Brain microvascular endothelial cell (primary cell): ENCODE measurements around the gene MED13L.

Experiments used
- DNase-seq: peaks from one replicate; pipeline ENCODE4 v3.0.0-alpha.2; 2020
- H3K27ac ChIP-seq: fragments of 250-450 bp; sonication (Bioruptor Pico); 2 replicates; pipeline ENCODE4 v1.5.1; 2020; ENCODE audit warnings: mild to moderate bottlenecking, moderate library complexity
- H3K27me3 ChIP-seq: fragments of 250-450 bp; sonication (Bioruptor Pico); replicated peaks from 2 replicates; pipeline ENCODE4 v1.5.1; 2020; ENCODE audit warnings: mild to moderate bottlenecking
- H3K36me3 ChIP-seq: fragments of 250-450 bp; sonication (Bioruptor Pico); replicated peaks from 2 replicates; pipeline ENCODE4 v1.5.1; 2020; ENCODE audit warnings: mild to moderate bottlenecking
- H3K4me3 ChIP-seq: 2 replicates; pipeline ENCODE4 v1.5.1; 2011; ENCODE audit warnings: low read depth, mild to moderate bottlenecking, control low read depth, low read length, moderate library complexity
- CTCF ChIP-seq: IDR thresholded peaks from 2 replicates; pipeline ENCODE4 v1.5.1; 2011; ENCODE audit warnings: low read depth, mild to moderate bottlenecking, moderate library complexity, low read length, control low read depth, inconsistent platforms; ENCODE audit errors: missing control alignments
- in situ Hi-C: cut with HindIII; loops from 2 replicates; pipeline ENCODE4 v1.10.0; 2017; ENCODE audit warnings: low sequenced_read_pairs, low pct_ligation_motif_present

The MED13L gene

GRCh38 chr12:116277467-116278278 is at the start of gene MED13L:
TSS of gene MED13L (minus strand) at chr12:116277693. CDS start at chr12:116277131, 562 bp downstream.
- Histone ChIP-seq H3K27ac (peak within 1 kb of the TSS; percentile 93), H3K36me3 (no peaks in the 10 kb centered on the region), H3K4me3 (peak within 1 kb of the TSS; percentile 86), H3K27me3 (no peaks in the 10 kb centered on the region)
- peak; percentile 33 for TF ChIP-seq CTCF
- in situ Hi-C loops, result no loop called here
- DNase-seq, result peak; percentile 72

DNA sequence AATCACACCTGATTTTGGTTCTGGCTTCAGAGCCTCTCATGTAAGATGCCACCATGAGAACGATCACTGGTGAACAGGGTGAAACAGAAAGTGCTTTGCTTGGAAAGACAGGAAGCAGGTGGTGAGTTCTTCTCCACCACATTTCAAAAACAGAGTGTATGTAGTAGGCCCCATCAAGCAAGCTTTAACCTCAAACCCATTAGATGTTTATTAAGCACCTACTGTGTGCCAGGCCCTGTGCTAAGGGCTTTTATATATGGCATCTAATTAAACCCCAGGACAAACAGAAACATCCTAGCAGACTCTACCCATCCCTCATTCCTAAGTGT is 47.8 kb upstream of the MED13L start:
- no peak overlapping the region for H3K27ac ChIP-seq
- no peaks in the 10 kb centered on the region for H3K27me3 ChIP-seq
- no peak overlapping the region for H3K4me3 ChIP-seq
- no peak for TF ChIP-seq CTCF
- in situ Hi-C loops, result no loop called here
- no peak for DNase-seq
- H3K36me3 ChIP-seq, result no peaks in the 10 kb centered on the region

DNA sequence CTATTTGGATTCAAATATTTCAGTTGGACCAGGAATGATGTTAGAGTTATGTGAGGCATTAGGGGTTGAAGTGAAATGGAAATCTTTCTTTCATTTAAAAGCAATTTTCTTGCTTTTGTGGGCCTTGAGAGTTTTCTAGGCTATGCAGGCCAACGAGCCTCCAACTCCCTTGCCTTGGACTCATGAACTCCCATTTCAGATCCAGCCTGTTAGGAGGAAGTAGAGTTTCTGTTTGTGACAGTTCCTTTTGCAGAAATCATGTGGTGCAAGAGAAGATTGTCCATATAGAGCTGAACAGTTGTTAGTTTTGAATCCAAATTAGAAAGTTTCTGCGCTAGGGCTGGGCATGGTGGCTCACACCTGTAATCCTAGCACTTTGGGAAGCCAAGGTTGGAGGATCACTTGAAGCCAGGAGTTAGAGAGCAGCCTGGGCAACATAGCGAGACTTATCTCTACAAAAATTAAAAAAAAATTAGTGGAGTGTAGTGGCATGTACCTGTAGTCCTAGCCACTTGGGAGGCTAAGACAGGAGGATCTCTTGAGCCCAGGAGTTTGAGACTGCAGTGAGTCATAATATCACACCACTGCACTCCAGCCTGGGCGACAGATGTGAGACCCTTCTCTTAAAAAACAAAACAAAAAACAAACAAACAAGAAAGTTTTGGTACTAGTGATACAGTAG is 47.3 kb upstream of the MED13L start:
- TF ChIP-seq CTCF, result no peak
- Histone ChIP-seq H3K36me3 (no peaks in the 10 kb centered on the region), H3K4me3 (no peak overlapping the region), H3K27ac (no peak overlapping the region), H3K27me3 (no peaks in the 10 kb centered on the region)
- no peak for DNase-seq
- in situ Hi-C loops, result no loop called here

DNA sequence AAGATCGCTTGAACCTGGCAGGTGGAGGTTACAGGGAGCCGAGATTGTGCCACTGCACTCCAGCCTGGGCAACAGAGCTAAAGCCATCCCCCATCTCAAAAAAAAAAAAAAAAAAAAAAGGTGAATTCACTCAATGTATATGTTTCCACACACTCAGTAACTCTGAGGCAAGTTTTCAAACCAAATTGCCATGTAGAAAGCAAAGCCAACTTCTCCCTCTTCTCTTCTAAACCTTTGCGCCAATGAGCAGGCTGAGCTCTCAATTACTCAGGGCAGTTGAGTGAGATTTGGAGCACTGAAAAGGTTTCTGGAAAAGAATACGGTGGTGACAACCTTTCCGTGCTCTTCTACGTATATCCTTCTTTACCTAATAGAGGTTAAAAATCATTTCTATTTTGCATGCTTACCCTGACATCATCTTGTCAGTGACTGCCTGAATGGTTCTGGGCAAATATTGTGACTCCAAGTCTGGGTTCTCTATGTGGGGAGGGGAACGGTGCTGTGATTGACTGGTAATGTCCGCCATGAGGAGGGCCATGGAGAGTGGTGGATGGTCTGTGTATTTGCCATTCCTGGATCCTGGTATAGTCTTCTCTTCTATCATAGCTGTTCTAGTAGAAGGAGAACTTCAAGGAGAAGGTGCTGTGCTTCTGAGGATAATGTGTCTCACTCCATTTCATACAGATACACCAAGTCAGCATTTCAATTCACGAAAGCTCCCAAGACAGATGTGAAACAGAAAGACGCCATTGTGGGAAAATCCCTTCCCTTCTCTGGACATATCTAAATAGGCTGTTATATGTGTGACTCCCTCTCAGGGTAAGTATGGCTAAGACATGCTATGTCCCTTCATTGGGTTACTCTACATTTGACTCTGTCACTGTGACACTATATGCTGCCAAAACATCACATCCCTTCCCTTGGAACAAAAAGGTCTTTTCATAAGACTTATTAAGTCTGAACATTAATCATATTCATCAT is 46.2 kb upstream of the MED13L start:
- Histone ChIP-seq H3K27me3 (no peaks in the 10 kb centered on the region), H3K27ac (no peak overlapping the region), H3K36me3 (no peaks in the 10 kb centered on the region), H3K4me3 (no peak overlapping the region)
- DNase-seq, result no peak
- TF ChIP-seq CTCF, result no peak
- in situ Hi-C loops, result no loop called here

DNA sequence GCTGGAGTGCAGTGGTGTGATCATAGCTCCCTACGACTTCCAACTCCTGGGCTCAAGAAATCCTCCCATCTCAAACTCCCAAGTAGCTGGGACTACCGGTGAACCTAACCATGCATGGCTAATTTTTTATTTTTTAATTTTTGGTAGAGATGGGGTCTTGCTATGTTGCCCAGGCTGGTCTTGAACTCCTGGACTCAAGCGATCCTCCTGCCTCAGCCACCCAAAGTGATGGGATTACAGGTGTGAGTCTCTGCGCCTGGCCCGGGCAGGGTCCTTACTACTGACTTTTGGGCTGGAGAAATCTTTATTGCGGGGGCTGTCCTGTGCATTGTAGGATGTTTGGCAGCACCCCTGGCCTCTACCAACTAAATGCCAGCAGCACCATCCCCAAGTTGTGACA is 44.4 kb upstream of the MED13L start:
- Histone ChIP-seq H3K27ac (no peak overlapping the region), H3K36me3 (no peaks in the 10 kb centered on the region), H3K4me3 (no peak overlapping the region), H3K27me3 (no peaks in the 10 kb centered on the region)
- no peak for DNase-seq
- in situ Hi-C loops, result no loop called here
- TF ChIP-seq CTCF, result no peak
